ENCODE data around the gene KIF12. TPM values are rescaled to one million over a fixed set of nuclear protein-coding genes. Genes with fewer than 3 reads are reported as not detected.
A peak's percentile ranks its signal among the peaks of the same experiment; 100 is the strongest.

Gene KIF12
- total RNA-seq, 4 donors from 2014 or later: 1.2 TPM; not detected in 3

- TF ChIP-seq, protein P1, sequence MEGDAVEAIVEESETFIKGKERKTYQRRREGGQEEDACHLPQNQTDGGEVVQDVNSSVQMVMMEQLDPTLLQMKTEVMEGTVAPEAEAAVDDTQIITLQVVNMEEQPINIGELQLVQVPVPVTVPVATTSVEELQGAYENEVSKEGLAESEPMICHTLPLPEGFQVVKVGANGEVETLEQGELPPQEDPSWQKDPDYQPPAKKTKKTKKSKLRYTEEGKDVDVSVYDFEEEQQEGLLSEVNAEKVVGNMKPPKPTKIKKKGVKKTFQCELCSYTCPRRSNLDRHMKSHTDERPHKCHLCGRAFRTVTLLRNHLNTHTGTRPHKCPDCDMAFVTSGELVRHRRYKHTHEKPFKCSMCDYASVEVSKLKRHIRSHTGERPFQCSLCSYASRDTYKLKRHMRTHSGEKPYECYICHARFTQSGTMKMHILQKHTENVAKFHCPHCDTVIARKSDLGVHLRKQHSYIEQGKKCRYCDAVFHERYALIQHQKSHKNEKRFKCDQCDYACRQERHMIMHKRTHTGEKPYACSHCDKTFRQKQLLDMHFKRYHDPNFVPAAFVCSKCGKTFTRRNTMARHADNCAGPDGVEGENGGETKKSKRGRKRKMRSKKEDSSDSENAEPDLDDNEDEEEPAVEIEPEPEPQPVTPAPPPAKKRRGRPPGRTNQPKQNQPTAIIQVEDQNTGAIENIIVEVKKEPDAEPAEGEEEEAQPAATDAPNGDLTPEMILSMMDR (IDR thresholded peaks at IDR 0.05): no peak
- TF ChIP-seq POLR2A (IDR thresholded peaks at IDR 0.05): no peak
- no peaks in the 10 kb centered on the region for H3K9me3 ChIP-seq
- H3K27ac ChIP-seq: no peak overlapping the region
- 79 to 84% methylated on average over 3 to 5 of the region's 6 CpGs for WGBS, 2 donors
- H3K4me1 ChIP-seq: peaks cover 0 to 26% (median 6%) of the 10 kb centered on the region in 3 donors
- H3K36me3 ChIP-seq: no peaks in the 10 kb centered on the region
- intact Hi-C loops (cut with DNase I): loop anchor here (5.0 kb wide), 1 partner anchor 183 kb away; no protein-coding TSS in a partner anchor
- peaks cover 0 to 18% (median 0%) of the 10 kb centered on the region in 4 donors for H3K27me3 ChIP-seq
- no peak overlapping the region for H3K4me3 ChIP-seq
- DNase-seq: no peak
Measured at GRCh38 chr9:114109124-114109523, 10.0 kb upstream of the KIF12 start.

- intact Hi-C loops (cut with DNase I): loop anchor here (5.0 kb wide), 1 partner anchor 184 kb away; no protein-coding TSS in a partner anchor
- 27 to 77% methylated on average over 12 to 22 of the region's 28 CpGs for WGBS, 2 donors
Measured at GRCh38 chr9:114108016-114108833, 9.1 kb upstream of the KIF12 start.

DNA sequence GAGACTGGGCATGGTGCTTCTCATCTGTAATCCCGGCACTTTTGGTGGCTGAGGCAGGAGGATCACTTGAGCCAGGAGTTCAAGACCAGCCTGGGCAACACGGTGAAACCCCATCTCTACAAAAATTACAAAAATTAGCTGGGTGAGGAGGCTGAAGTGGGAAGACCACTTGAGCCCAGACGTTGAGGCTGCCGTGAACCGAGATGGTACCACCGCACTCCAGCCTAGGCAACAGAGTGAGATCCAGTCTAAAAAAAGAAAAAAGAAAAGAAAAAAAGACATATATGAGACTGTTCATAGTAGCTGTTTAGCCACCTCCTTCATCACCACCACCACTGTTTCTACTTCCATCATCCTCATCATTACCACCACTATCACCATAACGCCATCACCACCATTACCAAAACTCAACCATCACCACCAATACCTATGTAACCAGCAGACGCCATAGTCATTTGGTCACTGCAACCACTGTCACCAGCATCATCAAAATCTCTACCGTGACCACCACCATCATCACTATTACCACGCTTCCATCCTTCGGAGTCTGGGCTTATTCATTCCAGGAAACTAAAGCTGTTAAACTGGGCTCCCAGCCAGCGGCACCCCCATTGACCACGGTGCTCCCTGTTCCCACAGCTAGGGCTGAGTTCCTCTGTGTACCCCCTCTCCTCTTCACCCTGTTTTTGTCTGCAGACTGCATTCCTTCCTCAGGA is 8.4 kb upstream of the KIF12 start:
- intact Hi-C loops (cut with DNase I): loop anchor here (5.0 kb wide), 1 partner anchor 185 kb away; no protein-coding TSS in a partner anchor
- TF ChIP-seq POLR2A (IDR thresholded peaks at IDR 0.05): no peak
- TF ChIP-seq, protein P1 (IDR thresholded peaks at IDR 0.05): no peak
- no peak for DNase-seq
- Histone ChIP-seq H3K4me1 (peaks cover 0 to 12% (median 0%) of the 10 kb centered on the region in 3 donors), H3K36me3 (no peaks in the 10 kb centered on the region), H3K4me3 (no peak overlapping the region), H3K27ac (no peak overlapping the region), H3K27me3 (peaks cover 0 to 1% (median 0%) of the 10 kb centered on the region in 4 donors), H3K9me3 (peaks cover 0 to 6% (median 0%) of the 10 kb centered on the region in 3 donors)
- WGBS, 2 donors: 64 to 65% methylated on average over 12 of the region's 13 CpGs

More at GRCh38 chr9:114108016-114108833, 9.1 kb upstream of the KIF12 start:
- H3K27ac ChIP-seq: no peak overlapping the region
- peaks cover 0 to 9% (median 0%) of the 10 kb centered on the region in 4 donors for H3K27me3 ChIP-seq
- TF ChIP-seq POLR2A (IDR thresholded peaks at IDR 0.05): no peak
- TF ChIP-seq, protein P1 (IDR thresholded peaks at IDR 0.05): peak; percentile 63 to 92 (median 91)
- no peaks in the 10 kb centered on the region for H3K9me3 ChIP-seq
- H3K4me3 ChIP-seq: no peak overlapping the region
- H3K36me3 ChIP-seq: no peaks in the 10 kb centered on the region
- no peak for DNase-seq
- H3K4me1 ChIP-seq: peaks cover 0 to 20% (median 3%) of the 10 kb centered on the region in 3 donors

DNA sequence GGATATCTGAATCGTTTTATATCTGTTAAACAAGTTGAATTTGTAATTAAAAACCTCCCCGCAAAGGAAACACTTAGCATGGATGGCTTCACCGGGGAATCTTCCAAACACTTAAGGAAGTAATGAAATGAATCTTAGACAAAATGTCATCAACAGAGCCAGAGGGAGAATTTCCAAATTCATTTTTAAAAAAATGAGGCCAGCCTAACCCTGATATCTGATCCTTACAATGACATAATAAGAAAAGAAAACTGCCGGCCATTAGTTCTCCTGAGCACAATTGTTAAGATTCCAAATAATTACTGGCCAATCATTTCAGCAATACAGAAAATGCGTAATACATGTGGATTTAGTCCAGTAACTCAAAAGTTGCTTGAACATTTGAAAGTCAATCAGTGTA is 6.1 kb upstream of the KIF12 start:
- intact Hi-C loops (cut with DNase I): loop anchor here (5.0 kb wide), 1 partner anchor 187 kb away; no protein-coding TSS in a partner anchor
- H3K27ac ChIP-seq: no peak overlapping the region
- H3K4me1 ChIP-seq: peaks cover 0 to 7% (median 0%) of the 10 kb centered on the region in 3 donors
- H3K36me3 ChIP-seq: no peaks in the 10 kb centered on the region
- no peak for TF ChIP-seq POLR2A (IDR thresholded peaks at IDR 0.05)
- TF ChIP-seq, protein P1 (IDR thresholded peaks at IDR 0.05): no peak
- H3K9me3 ChIP-seq: peaks cover 0 to 13% (median 5%) of the 10 kb centered on the region in 3 donors
- no peak overlapping the region for H3K4me3 ChIP-seq
- no peak for DNase-seq
- WGBS, 2 donors: 59 to 62% methylated on average over 5 of the region's 5 CpGs
- no peaks in the 10 kb centered on the region for H3K27me3 ChIP-seq

Measured in esophagus squamous epithelium (tissue), 5 donors.